Measurements from ENCODE around the gene CDK5RAP1. TPM values are rescaled to one million over a fixed set of nuclear protein-coding genes. Genes with fewer than 3 reads are reported as not detected.

The CDK5RAP1 gene
- total and polyA plus RNA-seq, 9 of the 15 experiments (the other 6 are each of a cell fraction or from before 2014, with no cell fraction given), result 41.6 to 127 (median 58.3) TPM

DNA sequence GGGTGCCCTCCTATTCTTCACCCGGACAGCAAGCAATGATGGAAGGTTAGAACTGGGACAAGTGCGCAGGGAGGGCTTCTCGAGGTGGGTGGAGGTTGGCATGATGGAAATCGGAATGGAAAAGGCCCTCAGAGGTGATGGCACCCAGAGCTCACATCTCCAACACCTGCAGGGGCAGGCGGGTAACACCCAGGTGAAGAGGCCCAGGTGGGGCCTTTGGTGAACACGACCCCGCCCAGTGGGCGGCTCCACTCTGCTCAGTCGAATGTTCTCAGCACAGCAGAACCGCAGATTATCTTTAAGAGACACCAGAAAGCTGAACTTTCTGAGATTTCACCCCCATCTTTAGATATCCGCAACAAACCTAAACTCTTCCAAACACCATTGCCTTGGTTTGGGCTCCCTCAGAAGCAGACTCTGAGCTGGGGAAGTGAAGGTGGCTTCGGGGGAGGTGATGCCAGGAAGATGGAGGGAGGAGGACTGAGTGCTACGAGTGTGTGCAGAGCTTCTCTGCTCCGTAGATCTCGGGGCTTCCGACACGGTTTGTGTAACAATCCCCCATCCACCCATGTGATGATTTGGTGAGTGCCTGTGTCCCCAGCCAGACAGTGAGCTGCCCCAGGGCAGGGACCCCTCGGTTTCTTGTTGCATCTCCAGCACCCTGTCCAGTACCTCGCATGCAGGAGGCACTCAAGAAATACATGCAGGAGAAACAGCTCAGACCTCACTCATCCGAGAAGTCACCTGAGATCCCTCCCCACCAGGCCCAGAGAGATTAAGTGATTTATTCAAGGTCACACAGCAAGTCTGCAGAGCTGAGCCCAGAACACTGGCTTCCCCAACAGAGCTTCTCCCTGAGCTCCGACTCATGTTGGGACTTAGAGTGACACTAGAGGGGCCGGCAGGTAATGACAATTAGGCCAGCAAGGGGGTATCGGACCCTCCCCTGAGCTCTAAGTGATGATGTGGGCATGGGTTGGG, 72.9 kb downstream of the CDK5RAP1 start:
- Histone ChIP-seq H3K4me3 (no peak overlapping the region), H3K4me1 (replicated peaks in 1 of 2; ENCODE audit: control insufficient read depth in 2 of 2, insufficient read depth in 2 of 2, low read length in 2 of 2) (peaks cover 0 to 4% of the 10 kb centered on the region in 2 experiments; a peak in 1 of 5 replicates), H3K27ac (ENCODE audit: extremely low read depth, low read depth, low read length) (no peak overlapping the region), H2AFZ (ENCODE audit: low read depth, low read length) (no peak overlapping the region), H3K4me2 (ENCODE audit: insufficient read depth, low read length) (no peak overlapping the region), H3K9ac (ENCODE audit: insufficient read depth in 1 of 2, low read depth in 2 of 2, low read length in 2 of 2) (peak overlapping the region in 1 of 2 experiments; percentile 13; a peak in 1 of 4 replicates), H3K9me1 (ENCODE audit: control insufficient read depth, insufficient read depth, low read length) (no peaks in the 10 kb centered on the region), H3K36me3 (ENCODE audit: control insufficient read depth, insufficient read depth, low read length) (no peaks in the 10 kb centered on the region), H4K20me1 (replicated peaks; ENCODE audit: control insufficient read depth, insufficient read depth, low read length) (peaks cover 12% of the 10 kb centered on the region; the same call in 1 of the 2 replicates), H3K79me2 (ENCODE audit: control insufficient read depth, insufficient read depth, low read length) (no peaks in the 10 kb centered on the region), H3K9me3 (replicated peaks; ENCODE audit: control insufficient read depth, insufficient read depth, low read depth, low read length) (no peaks in the 10 kb centered on the region), H3K27me3 (ENCODE audit: control insufficient read depth in 2 of 2, insufficient read depth in 2 of 2, low read length in 2 of 2) (peaks cover 36 to 79% of the 10 kb centered on the region in 2 experiments)
- POLR2A ChIA-PET, result interaction anchor here (0.5 to 1.2 kb wide), 2 partner anchors 41 to 701 kb away, joined by 3 to 4 read pairs; no protein-coding TSS in a partner anchor
- intact Hi-C loops (cut with micrococcal nuclease) (no loop called here), in situ Hi-C loops (cut with MboI) (no loop called here)
- WGBS (ENCODE audit: insufficient coverage, low coverage, missing lambda C conversion rate), result 3% methylated on average over 23 of the region's 23 CpGs
- no peak for DNase-seq (ENCODE audit: extremely low read depth in 1 of 4, low spot score in 3 of 4)
- no peak for ATAC-seq
- FAIRE-seq, result no peak
- no TSS peak for BruUV-seq (replicated peaks)
- no peak for TF ChIP-seq KDM5B (IDR thresholded peaks at IDR 0.05; ENCODE audit: insufficient replicate concordance, low read depth, low read length)
- no peak for TF ChIP-seq ZNF134 (CRISPR knock-in tag; conservative IDR thresholded peaks at IDR 0.05)
- no peak for TF ChIP-seq XRCC3 (IDR thresholded peaks at IDR 0.05)
- no peak for TF ChIP-seq ESRRB (CRISPR knock-in tag; IDR thresholded peaks at IDR 0.05; ENCODE audit: borderline replicate concordance)
- TF ChIP-seq ZFP36 (IDR thresholded peaks at IDR 0.05; ENCODE audit: low read depth, low read length, partially characterized antibody), result no peak
- no peak for TF ChIP-seq JUND (IDR thresholded peaks at IDR 0.05; ENCODE audit: borderline replicate concordance, low read depth, low read length)
- no peak for TF ChIP-seq JUND (tag; IDR thresholded peaks at IDR 0.05; ENCODE audit: borderline replicate concordance, low read depth, low read length)
- TF ChIP-seq ZNF165 (CRISPR knock-in tag; IDR thresholded peaks at IDR 0.05; ENCODE audit: borderline replicate concordance), result no peak
- TF ChIP-seq ZNF324 (CRISPR knock-in tag; IDR thresholded peaks at IDR 0.05), result no peak
- TF ChIP-seq, protein P1, sequence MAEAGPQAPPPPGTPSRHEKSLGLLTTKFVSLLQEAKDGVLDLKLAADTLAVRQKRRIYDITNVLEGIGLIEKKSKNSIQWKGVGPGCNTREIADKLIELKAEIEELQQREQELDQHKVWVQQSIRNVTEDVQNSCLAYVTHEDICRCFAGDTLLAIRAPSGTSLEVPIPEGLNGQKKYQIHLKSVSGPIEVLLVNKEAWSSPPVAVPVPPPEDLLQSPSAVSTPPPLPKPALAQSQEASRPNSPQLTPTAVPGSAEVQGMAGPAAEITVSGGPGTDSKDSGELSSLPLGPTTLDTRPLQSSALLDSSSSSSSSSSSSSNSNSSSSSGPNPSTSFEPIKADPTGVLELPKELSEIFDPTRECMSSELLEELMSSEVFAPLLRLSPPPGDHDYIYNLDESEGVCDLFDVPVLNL (CRISPR knock-in tag; IDR thresholded peaks at IDR 0.05; ENCODE audit: low read depth), result no peak
- TF ChIP-seq NBN (IDR thresholded peaks at IDR 0.05; ENCODE audit: low read depth), result no peak
- TF ChIP-seq, protein P2, sequence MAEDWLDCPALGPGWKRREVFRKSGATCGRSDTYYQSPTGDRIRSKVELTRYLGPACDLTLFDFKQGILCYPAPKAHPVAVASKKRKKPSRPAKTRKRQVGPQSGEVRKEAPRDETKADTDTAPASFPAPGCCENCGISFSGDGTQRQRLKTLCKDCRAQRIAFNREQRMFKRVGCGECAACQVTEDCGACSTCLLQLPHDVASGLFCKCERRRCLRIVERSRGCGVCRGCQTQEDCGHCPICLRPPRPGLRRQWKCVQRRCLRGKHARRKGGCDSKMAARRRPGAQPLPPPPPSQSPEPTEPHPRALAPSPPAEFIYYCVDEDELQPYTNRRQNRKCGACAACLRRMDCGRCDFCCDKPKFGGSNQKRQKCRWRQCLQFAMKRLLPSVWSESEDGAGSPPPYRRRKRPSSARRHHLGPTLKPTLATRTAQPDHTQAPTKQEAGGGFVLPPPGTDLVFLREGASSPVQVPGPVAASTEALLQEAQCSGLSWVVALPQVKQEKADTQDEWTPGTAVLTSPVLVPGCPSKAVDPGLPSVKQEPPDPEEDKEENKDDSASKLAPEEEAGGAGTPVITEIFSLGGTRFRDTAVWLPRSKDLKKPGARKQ (CRISPR knock-in tag; IDR thresholded peaks at IDR 0.05), result no peak
- TF ChIP-seq CREBBP (IDR thresholded peaks at IDR 0.05; ENCODE audit: low read depth, low read length), result no peak
- TF ChIP-seq, protein P3, sequence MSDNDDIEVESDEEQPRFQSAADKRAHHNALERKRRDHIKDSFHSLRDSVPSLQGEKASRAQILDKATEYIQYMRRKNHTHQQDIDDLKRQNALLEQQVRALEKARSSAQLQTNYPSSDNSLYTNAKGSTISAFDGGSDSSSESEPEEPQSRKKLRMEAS (CRISPR knock-in tag; IDR thresholded peaks at IDR 0.05), result no peak
- no peak for TF ChIP-seq ZNF41 (CRISPR knock-in tag; conservative IDR thresholded peaks at IDR 0.05)
- TF ChIP-seq, protein P4, sequence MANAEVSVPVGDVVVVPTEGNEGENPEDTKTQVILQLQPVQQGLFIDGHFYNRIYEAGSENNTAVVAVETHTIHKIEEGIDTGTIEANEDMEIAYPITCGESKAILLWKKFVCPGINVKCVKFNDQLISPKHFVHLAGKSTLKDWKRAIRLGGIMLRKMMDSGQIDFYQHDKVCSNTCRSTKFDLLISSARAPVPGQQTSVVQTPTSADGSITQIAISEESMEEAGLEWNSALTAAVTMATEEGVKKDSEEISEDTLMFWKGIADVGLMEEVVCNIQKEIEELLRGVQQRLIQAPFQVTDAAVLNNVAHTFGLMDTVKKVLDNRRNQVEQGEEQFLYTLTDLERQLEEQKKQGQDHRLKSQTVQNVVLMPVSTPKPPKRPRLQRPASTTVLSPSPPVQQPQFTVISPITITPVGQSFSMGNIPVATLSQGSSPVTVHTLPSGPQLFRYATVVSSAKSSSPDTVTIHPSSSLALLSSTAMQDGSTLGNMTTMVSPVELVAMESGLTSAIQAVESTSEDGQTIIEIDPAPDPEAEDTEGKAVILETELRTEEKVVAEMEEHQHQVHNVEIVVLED (CRISPR knock-in tag; IDR thresholded peaks at IDR 0.05), result no peak
- CTCF ChIA-PET (ENCODE audit: low intra/inter-chr PET ratio), result no interaction called here
